DND-41 (cell line): Measurements from ENCODE around the gene SETDB2.

ENCODE experiments used
- ATAC-seq: fragments of 200-7000 bp; cut with Tn5 transposase; 3 replicates; pipeline ENCODE4 v1.9.1; 2021; ENCODE audit warnings: low read depth; ENCODE audit not compliant: insufficient read depth
- DNase-seq: peaks from one replicate; pipeline ENCODE4 v3.0.0-alpha.2; 2020
- H2AFZ ChIP-seq: 2 replicates; pipeline ENCODE4 v1.6.0; 2012; ENCODE audit warnings: low read depth, low read length
- H3K27ac ChIP-seq: 2 replicates; pipeline ENCODE4 v1.5.1; 2012; ENCODE audit warnings: low read length, inconsistent platforms
- H3K27me3 ChIP-seq: fragments of 200-600 bp; sonication (generic); 2 replicates; pipeline ENCODE4 v1.6.0; 2012; ENCODE audit warnings: low read length, mild to moderate bottlenecking, inconsistent platforms; ENCODE audit not compliant: insufficient read depth, poor library complexity
- H3K36me3 ChIP-seq: 2 replicates; pipeline ENCODE4 v1.5.1; 2012; ENCODE audit warnings: low read length, inconsistent platforms; ENCODE audit not compliant: insufficient read depth
- H3K4me1 ChIP-seq: 2 replicates; pipeline ENCODE4 v1.5.1; 2012; ENCODE audit warnings: mild to moderate bottlenecking, low read length; ENCODE audit not compliant: insufficient read depth
- H3K4me2 ChIP-seq: 2 replicates; pipeline ENCODE4 v1.6.0; 2012; ENCODE audit warnings: mild to moderate bottlenecking, moderate library complexity, low read length, inconsistent platforms; ENCODE audit not compliant: insufficient read depth
- H3K4me3 ChIP-seq, 2 experiments: fragments of 200-600 bp in 1 of 2; shearing (Covaris generic) in 1 of 2; 2 replicates each; pipeline ENCODE4 v1.5.1; 2012 to 2016; ENCODE audit warnings: inconsistent platforms in 2 of 2, low read length in 2 of 2, mild to moderate bottlenecking in 2 of 2, low read depth in 1 of 2, moderate library complexity in 1 of 2
- H3K79me2 ChIP-seq: 2 replicates; pipeline ENCODE4 v1.6.0; 2012; ENCODE audit warnings: low read length, inconsistent platforms; ENCODE audit not compliant: insufficient read depth
- H3K9ac ChIP-seq: 2 replicates; pipeline ENCODE4 v1.6.0; 2012; ENCODE audit warnings: low read depth, mild to moderate bottlenecking, inconsistent platforms, low read length, moderate library complexity
- H3K9me3 ChIP-seq: 2 replicates; pipeline ENCODE4 v1.5.1; 2012; ENCODE audit warnings: low read length, moderate library complexity, mild to moderate bottlenecking, inconsistent platforms; ENCODE audit not compliant: insufficient read depth, severe bottlenecking
- H4K20me1 ChIP-seq: 2 replicates; pipeline ENCODE4 v1.6.0; 2012; ENCODE audit warnings: low read length; ENCODE audit not compliant: insufficient read depth
- CTCF ChIP-seq: IDR thresholded peaks from 2 replicates; pipeline ENCODE4 v1.5.1; 2012; ENCODE audit warnings: borderline replicate concordance, low read length, moderate library complexity, mild to moderate bottlenecking; ENCODE audit not compliant: poor library complexity, severe bottlenecking; ENCODE audit errors: extremely low read depth
- EZH2 ChIP-seq: IDR thresholded peaks from 3 replicates; pipeline ENCODE4 v1.6.1; 2012; ENCODE audit warnings: borderline replicate concordance, low read depth, mild to moderate bottlenecking, moderate library complexity, low read length, inconsistent platforms; ENCODE audit not compliant: severe bottlenecking

SETDB2 gene

GRCh38 chr13:49466292-49466838 lies 22.3 kb downstream of the SETDB2 start:
- Histone ChIP-seq H3K9me3 (peaks cover 22% of the 10 kb centered on the region), H3K27me3 (no peaks in the 10 kb centered on the region), H3K9ac (no peak overlapping the region), H3K4me3 (no peak overlapping the region), H3K4me1 (no peaks in the 10 kb centered on the region), H3K36me3 (peaks cover 52% of the 10 kb centered on the region), H2AFZ (no peak overlapping the region), H3K27ac (no peak overlapping the region), H3K79me2 (no peaks in the 10 kb centered on the region), H3K4me2 (no peak overlapping the region), H4K20me1 (no peaks in the 10 kb centered on the region)
- ATAC-seq (no peak), DNase-seq (no peak)
- TF ChIP-seq CTCF (no peak), EZH2 (no peak)

- Histone ChIP-seq H3K27ac (no peak overlapping the region), H3K36me3 (peaks cover 43% of the 10 kb centered on the region), H3K4me2 (no peak overlapping the region), H3K27me3 (no peaks in the 10 kb centered on the region), H4K20me1 (no peaks in the 10 kb centered on the region), H3K79me2 (no peaks in the 10 kb centered on the region), H3K4me1 (no peaks in the 10 kb centered on the region), H3K9me3 (no peaks in the 10 kb centered on the region), H2AFZ (no peak overlapping the region), H3K4me3 (no peak overlapping the region), H3K9ac (no peak overlapping the region)
- TF ChIP-seq CTCF, result no peak
- TF ChIP-seq EZH2, result no peak
- ATAC-seq (no peak), DNase-seq (no peak)
Observed at GRCh38 chr13:49472186-49472585, 28.1 kb downstream of the SETDB2 start.

- Histone ChIP-seq H2AFZ (no peak overlapping the region), H3K36me3 (peaks cover 56% of the 10 kb centered on the region), H3K4me3 (no peak overlapping the region), H3K4me2 (no peak overlapping the region), H3K9ac (no peak overlapping the region), H3K27me3 (no peaks in the 10 kb centered on the region), H3K79me2 (no peaks in the 10 kb centered on the region), H4K20me1 (no peaks in the 10 kb centered on the region), H3K4me1 (no peaks in the 10 kb centered on the region), H3K9me3 (no peaks in the 10 kb centered on the region), H3K27ac (no peak overlapping the region)
- ATAC-seq (no peak), DNase-seq (no peak)
- TF ChIP-seq CTCF (no peak), EZH2 (no peak)
Observed at GRCh38 chr13:49476529-49476928, 32.5 kb downstream of the SETDB2 start.

- Histone ChIP-seq H3K4me2 (no peak overlapping the region), H3K27ac (no peak overlapping the region), H2AFZ (no peak overlapping the region), H3K27me3 (no peaks in the 10 kb centered on the region), H3K9me3 (no peaks in the 10 kb centered on the region), H3K36me3 (peaks cover 52% of the 10 kb centered on the region), H3K4me3 (no peak overlapping the region), H3K9ac (no peak overlapping the region), H3K79me2 (no peaks in the 10 kb centered on the region), H4K20me1 (no peaks in the 10 kb centered on the region), H3K4me1 (no peaks in the 10 kb centered on the region)
- no peak for ATAC-seq
- no peak for TF ChIP-seq CTCF
- no peak for TF ChIP-seq EZH2
- no peak for DNase-seq
Observed at GRCh38 chr13:49481788-49482187, 37.7 kb downstream of the SETDB2 start.
